ENCODE results near the gene MMD2.

The MMD2 gene

DNA sequence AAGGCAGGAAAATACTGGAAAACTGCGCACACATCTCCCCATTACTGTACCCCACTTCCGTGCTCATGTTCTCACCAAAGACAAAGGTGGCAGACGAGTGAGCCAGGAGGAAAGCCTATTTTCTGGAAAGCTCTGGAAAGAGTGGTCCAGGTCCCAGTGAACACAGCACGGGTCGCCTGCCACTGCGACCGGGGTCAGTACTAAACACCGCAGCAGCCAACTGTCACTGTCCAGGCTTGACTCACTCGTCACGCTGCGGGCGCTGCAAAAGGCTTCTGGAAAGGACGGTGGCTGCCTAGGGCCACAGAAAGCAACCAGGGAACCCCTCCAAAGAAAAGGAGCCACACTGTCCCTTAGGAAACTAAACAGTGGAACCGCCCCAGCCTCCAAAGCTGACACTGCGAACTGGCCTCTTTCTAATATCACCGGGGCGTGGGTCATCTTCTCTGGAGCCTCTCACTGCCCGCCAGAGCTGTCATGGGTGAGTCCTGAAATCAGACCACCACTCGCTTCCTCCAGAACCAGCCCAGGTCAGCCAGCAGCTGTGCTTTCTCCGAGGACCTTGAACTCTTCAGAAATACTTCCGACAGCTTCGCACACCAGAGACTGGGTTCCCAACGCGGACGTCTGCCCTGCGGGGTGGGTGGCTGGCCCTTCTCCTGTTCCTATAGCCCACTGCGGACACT, 79.4 kb downstream of the MMD2 start:
- Histone ChIP-seq H3K9ac (ENCODE audit: low read length) (no peak overlapping the region), H3K27me3 (ENCODE audit: insufficient read depth, low read length) (no peaks in the 10 kb centered on the region)

DNA sequence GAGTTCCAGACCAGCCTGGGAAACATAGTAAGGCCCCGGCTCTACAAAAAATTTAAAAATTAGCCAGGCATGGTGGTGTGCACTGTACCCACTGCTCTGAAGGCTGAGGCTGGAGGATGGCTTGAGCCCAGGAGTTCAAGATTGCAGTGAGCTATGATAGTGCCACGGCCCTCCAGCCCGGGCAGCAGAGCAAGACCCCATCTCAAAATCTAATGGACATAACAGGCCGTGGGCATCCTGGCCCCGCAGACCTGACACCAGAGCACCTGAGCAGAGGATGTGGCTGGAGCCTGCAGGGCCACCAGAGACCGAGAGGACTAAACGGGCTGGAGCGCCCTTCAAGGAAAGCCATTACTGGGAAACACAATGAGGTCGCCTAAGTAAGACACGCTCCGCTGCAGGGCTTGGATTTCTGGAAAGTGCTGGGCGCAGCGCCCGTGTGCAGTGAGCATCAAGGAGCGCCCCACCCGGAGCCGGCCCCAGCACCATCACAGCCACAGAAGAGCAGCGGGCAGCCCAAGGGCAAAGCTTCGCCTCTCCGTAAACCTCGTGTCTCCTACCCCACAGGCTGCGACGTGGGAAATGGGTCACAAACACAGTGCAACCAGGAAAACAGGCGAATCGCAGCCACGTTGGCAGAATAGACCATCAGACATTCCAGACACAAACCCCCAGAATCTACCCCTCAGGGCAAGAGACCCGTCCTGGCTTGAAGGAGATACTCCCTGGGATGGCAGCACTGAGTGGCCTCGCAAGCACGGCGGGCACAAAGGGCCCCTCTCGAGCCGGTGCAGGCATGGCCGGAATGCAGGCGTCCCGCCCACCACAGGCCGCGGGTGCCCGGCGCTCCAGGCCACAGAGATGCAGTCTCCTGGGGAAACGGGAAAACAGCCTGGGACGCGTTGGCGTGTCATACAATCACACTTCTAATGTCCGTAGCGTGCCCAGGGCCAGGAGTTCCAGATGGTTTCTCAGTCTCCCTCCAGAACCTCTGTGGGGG, 80.4 kb downstream of the MMD2 start:
- Histone ChIP-seq H3K4me3 (ENCODE audit: low read depth, low read length, poor library complexity, severe bottlenecking) (no peak overlapping the region), H3K79me2 (ENCODE audit: insufficient read depth, low read length) (no peaks in the 10 kb centered on the region), H3K4me2 (ENCODE audit: low read length) (no peak overlapping the region), H4K20me1 (ENCODE audit: insufficient read depth, low read length) (no peaks in the 10 kb centered on the region), H3K36me3 (ENCODE audit: insufficient read depth, low read length) (no peaks in the 10 kb centered on the region), H3K27me3 (ENCODE audit: insufficient read depth, low read length) (no peaks in the 10 kb centered on the region), H3K4me1 (ENCODE audit: insufficient read depth, low read length, severe bottlenecking) (no peaks in the 10 kb centered on the region), H3K9me3 (ENCODE audit: low read length) (no peaks in the 10 kb centered on the region), H2AFZ (ENCODE audit: low read length) (no peak overlapping the region), H3K27ac (ENCODE audit: low read depth, low read length, poor library complexity, severe bottlenecking) (no peak overlapping the region), H3K9ac (ENCODE audit: low read length) (no peak overlapping the region), H3F3A (ENCODE audit: insufficient read depth, low read length) (no peaks in the 10 kb centered on the region), H3K9me2 (ENCODE audit: low read depth, low read length) (no peaks in the 10 kb centered on the region)
- TF ChIP-seq, protein P1, sequence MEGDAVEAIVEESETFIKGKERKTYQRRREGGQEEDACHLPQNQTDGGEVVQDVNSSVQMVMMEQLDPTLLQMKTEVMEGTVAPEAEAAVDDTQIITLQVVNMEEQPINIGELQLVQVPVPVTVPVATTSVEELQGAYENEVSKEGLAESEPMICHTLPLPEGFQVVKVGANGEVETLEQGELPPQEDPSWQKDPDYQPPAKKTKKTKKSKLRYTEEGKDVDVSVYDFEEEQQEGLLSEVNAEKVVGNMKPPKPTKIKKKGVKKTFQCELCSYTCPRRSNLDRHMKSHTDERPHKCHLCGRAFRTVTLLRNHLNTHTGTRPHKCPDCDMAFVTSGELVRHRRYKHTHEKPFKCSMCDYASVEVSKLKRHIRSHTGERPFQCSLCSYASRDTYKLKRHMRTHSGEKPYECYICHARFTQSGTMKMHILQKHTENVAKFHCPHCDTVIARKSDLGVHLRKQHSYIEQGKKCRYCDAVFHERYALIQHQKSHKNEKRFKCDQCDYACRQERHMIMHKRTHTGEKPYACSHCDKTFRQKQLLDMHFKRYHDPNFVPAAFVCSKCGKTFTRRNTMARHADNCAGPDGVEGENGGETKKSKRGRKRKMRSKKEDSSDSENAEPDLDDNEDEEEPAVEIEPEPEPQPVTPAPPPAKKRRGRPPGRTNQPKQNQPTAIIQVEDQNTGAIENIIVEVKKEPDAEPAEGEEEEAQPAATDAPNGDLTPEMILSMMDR (IDR thresholded peaks at IDR 0.05; ENCODE audit: low read length) = no peak
- TF ChIP-seq EZH2 (IDR thresholded peaks at IDR 0.05; ENCODE audit: borderline replicate concordance, low read length) = no peak

More for the DNA sequence above, 79.4 kb downstream of the MMD2 start:
- TF ChIP-seq, protein P1 (IDR thresholded peaks at IDR 0.05; ENCODE audit: low read length) = no peak
- no peak for TF ChIP-seq EZH2 (IDR thresholded peaks at IDR 0.05; ENCODE audit: borderline replicate concordance, low read length)
- no peaks in the 10 kb centered on the region for H3K9me3 ChIP-seq (ENCODE audit: low read length)
- H3K9me2 ChIP-seq (ENCODE audit: low read depth, low read length) = no peaks in the 10 kb centered on the region
- H3K4me3 ChIP-seq (ENCODE audit: low read depth, low read length, poor library complexity, severe bottlenecking) = no peak overlapping the region
- no peak overlapping the region for H2AFZ ChIP-seq (ENCODE audit: low read length)
- no peaks in the 10 kb centered on the region for H3K4me1 ChIP-seq (ENCODE audit: insufficient read depth, low read length, severe bottlenecking)
- H3F3A ChIP-seq (ENCODE audit: insufficient read depth, low read length) = no peaks in the 10 kb centered on the region
- H3K27ac ChIP-seq (ENCODE audit: low read depth, low read length, poor library complexity, severe bottlenecking) = no peak overlapping the region
- no peak overlapping the region for H3K4me2 ChIP-seq (ENCODE audit: low read length)
- no peaks in the 10 kb centered on the region for H3K36me3 ChIP-seq (ENCODE audit: insufficient read depth, low read length)
- no peaks in the 10 kb centered on the region for H4K20me1 ChIP-seq (ENCODE audit: insufficient read depth, low read length)
- H3K79me2 ChIP-seq (ENCODE audit: insufficient read depth, low read length) = no peaks in the 10 kb centered on the region

DNA sequence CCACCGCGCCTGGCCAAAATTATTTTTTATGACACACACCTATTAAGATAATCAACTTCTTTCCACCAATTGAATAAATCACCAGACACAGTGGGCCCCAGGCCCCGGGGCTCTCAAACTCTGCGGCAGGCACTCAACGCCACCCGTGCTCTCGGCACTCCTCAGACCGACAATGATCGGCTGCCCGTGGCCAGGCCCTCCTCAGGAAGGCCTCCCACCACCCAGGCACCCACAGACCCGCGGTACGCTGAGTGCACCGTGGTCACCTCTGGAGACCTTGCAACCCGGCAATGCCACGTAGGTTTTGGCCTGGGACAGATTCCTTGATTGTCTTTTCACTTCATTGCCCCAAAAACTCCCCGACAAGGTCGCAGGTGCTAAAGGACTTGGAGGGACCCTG, 82.4 kb downstream of the MMD2 start:
- H4K20me1 ChIP-seq (ENCODE audit: insufficient read depth, low read length) = no peaks in the 10 kb centered on the region
- TF ChIP-seq EZH2 (IDR thresholded peaks at IDR 0.05; ENCODE audit: borderline replicate concordance, low read length) = no peak
- TF ChIP-seq, protein P1 (IDR thresholded peaks at IDR 0.05; ENCODE audit: low read length) = no peak
- no peaks in the 10 kb centered on the region for H3K36me3 ChIP-seq (ENCODE audit: insufficient read depth, low read length)
- H2AFZ ChIP-seq (ENCODE audit: low read length) = no peak overlapping the region
- no peaks in the 10 kb centered on the region for H3K4me1 ChIP-seq (ENCODE audit: insufficient read depth, low read length, severe bottlenecking)
- no peak overlapping the region for H3K27ac ChIP-seq (ENCODE audit: low read depth, low read length, poor library complexity, severe bottlenecking)
- no peaks in the 10 kb centered on the region for H3K9me2 ChIP-seq (ENCODE audit: low read depth, low read length)
- H3K9ac ChIP-seq (ENCODE audit: low read length) = no peak overlapping the region
- no peaks in the 10 kb centered on the region for H3K79me2 ChIP-seq (ENCODE audit: insufficient read depth, low read length)
- no peaks in the 10 kb centered on the region for H3F3A ChIP-seq (ENCODE audit: insufficient read depth, low read length)
- no peaks in the 10 kb centered on the region for H3K27me3 ChIP-seq (ENCODE audit: insufficient read depth, low read length)
- H3K4me2 ChIP-seq (ENCODE audit: low read length) = no peak overlapping the region
- H3K9me3 ChIP-seq (ENCODE audit: low read length) = no peaks in the 10 kb centered on the region
- H3K4me3 ChIP-seq (ENCODE audit: low read depth, low read length, poor library complexity, severe bottlenecking) = no peak overlapping the region
